K562 (cell line): ENCODE data around the gene SLC1A4. TPM values are rescaled to one million over a fixed set of nuclear protein-coding genes. Genes with fewer than 3 reads are reported as not detected.

Source experiments
- BCLAF1 ChIP-seq, 2 experiments: fragments of 450-650 bp in 1 of 2; IDR thresholded peaks; 2 replicates each; pipeline ENCODE4 v1.6.1; 2011 to 2017; ENCODE audit warnings: low read depth in 2 of 2, antibody characterized with exemption in 1 of 2, borderline replicate concordance in 1 of 2, low read length in 1 of 2, mild to moderate bottlenecking in 1 of 2, mixed read lengths in 1 of 2; ENCODE audit not compliant: control insufficient read depth in 1 of 2
- CBFA2T3 ChIP-seq: fragments of 450-650 bp; IDR thresholded peaks from 2 replicates; pipeline ENCODE4 v1.6.1; 2017
- FOXK2 ChIP-seq, 2 experiments: fragments of 450-650 bp; IDR thresholded peaks in 1 of 2; conservative IDR thresholded peaks in 1 of 2; 2 replicates each; pipeline ENCODE4 v1.6.1; 2016; ENCODE audit warnings: low read depth in 2 of 2, mild to moderate bottlenecking in 1 of 2
- GTF2B ChIP-seq: IDR thresholded peaks from 2 replicates; pipeline ENCODE4 v1.6.1; 2011; ENCODE audit not compliant: insufficient read length; ENCODE audit errors: extremely low read depth
- MEIS2 ChIP-seq: fragments of 450-650 bp; IDR thresholded peaks from 2 replicates; pipeline ENCODE4 v1.6.1; 2014; ENCODE audit warnings: mild to moderate bottlenecking; ENCODE audit not compliant: partially characterized antibody
- SMARCC2 ChIP-seq: fragments of 450-650 bp; IDR thresholded peaks from 2 replicates; pipeline ENCODE4 v1.6.1; 2017; ENCODE audit warnings: antibody characterized with exemption, moderate library complexity, mild to moderate bottlenecking, low read depth
- ZBTB17 ChIP-seq: fragments of 450-650 bp; formaldehyde crosslinking; IDR thresholded peaks from 2 replicates; pipeline ENCODE4 v1.4.0; 2020; ENCODE audit warnings: mild to moderate bottlenecking
- ZNF318 ChIP-seq, 2 experiments: fragments of 450-650 bp; IDR thresholded peaks; 2 replicates each; pipeline ENCODE4 v1.6.1; 2016; ENCODE audit warnings: mild to moderate bottlenecking in 2 of 2, borderline replicate concordance in 1 of 2, low read depth in 1 of 2, moderate library complexity in 1 of 2
- polyA plus RNA-seq, 8 experiments: library from polyadenylated mRNA; depleted of rRNA in 4 of 8; stranded (reverse) in 5 of 8; unstranded in 3 of 8; fragments of >200 nt; fragmentation: Nextera tagmentation in 2 of 8; fragmentation: Illumina TruSeq in 1 of 8; extraction: Ambion mirVana in 2 of 8; extraction: Trizol in 1 of 8; gene quantifications; 2 replicates each; pipeline versions ENCODE4 v1.2.1 to v1.2.3, GENCODE V29; 2011 to 2014; ENCODE audit warnings: inconsistent platforms in 1 of 8, missing spikeins in 1 of 8
- total RNA-seq, 7 experiments: library from RNA; depleted of rRNA in 6 of 7; stranded (reverse); fragments of >200 nt in 6 of 7; fragmentation: Illumina TruSeq in 2 of 7; extraction: Trizol in 2 of 7; gene quantifications; 2 replicates each; pipeline versions ENCODE4 v1.2.1 to v1.2.3, GENCODE V29; 2011 to 2021; ENCODE audit warnings: low replicate concordance in 1 of 7

SLC1A4 gene
- total and polyA plus RNA-seq, 9 of the 15 experiments (the other 6 are each of a cell fraction or from before 2014, with no cell fraction given): 4.4 to 24.0 (median 10.9) TPM

DNA sequence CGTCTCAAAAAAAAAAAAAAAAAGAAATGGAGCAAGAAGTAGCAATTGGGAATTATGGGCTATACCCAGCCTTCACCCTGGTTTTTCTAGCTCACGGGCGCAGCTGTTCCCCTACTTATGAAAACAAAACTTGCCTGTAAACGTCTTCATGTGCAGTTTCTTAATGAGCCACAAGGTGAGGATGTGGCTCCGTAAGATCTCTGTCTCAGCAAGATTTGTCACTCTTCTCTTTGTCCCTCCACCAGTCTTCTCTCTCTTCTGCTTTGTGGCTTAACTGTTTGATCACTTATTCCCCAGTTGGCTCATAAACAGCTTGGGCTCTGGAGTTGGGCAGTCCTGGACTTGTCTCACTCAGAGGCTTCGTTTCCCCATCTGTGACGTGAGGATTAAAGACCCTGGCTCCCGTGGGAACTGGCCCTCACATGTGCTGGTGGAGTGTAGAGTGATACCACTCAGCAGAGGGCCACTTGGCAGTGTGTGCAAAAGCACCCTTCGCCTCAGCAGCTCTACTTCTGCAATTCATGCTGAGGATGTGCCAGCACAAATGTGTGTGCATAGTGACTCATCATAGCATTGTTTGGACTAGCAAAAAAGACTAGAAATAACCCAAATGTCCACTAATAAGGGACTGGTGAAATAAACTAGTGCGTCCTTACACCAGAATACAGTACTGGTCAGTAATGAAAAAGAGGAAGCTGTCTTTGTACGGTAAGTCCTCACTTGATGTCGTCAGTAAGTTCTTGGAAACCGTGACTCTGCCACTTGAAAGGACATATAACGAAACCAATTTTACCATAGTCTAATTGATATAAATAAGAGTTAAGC, 75.7 kb downstream of the SLC1A4 start (continued):
- TF ChIP-seq BCLAF1 (IDR thresholded peaks at IDR 0.05; ENCODE audit: borderline replicate concordance in 1 of 2, control insufficient read depth in 1 of 2, low read depth in 2 of 2, low read length in 1 of 2) (no peak), FOXK2 (conservative IDR thresholded peaks at IDR 0.05 in 1 of 2, IDR thresholded peaks at IDR 0.05 in 1 of 2; ENCODE audit: low read depth in 2 of 2) (peak in 1 of 2 experiments; percentile 38; a peak in 2 of 4 replicates), GTF2B (no peak), SMARCC2 (no peak), MEIS2 (peak; percentile 1), ZBTB17 (CRISPR knock-in tag) (no peak), CBFA2T3 (no peak), ZNF318 (IDR thresholded peaks at IDR 0.05; ENCODE audit: borderline replicate concordance in 1 of 2, low read depth in 1 of 2) (peak in 1 of 2 experiments; percentile 25; a peak in 1 of 4 replicates)
